DMS114 treated with DMSO at 0.1 percent for 48 hours (cell line): ENCODE measurements around the gene SPACDR.

Experiments
- DNase-seq: peaks from one replicate; lab custom pipeline; 2025; ENCODE audit not compliant: unreplicated experiment; lab: John Stamatoyannopoulos, UW

The SPACDR gene

DNA sequence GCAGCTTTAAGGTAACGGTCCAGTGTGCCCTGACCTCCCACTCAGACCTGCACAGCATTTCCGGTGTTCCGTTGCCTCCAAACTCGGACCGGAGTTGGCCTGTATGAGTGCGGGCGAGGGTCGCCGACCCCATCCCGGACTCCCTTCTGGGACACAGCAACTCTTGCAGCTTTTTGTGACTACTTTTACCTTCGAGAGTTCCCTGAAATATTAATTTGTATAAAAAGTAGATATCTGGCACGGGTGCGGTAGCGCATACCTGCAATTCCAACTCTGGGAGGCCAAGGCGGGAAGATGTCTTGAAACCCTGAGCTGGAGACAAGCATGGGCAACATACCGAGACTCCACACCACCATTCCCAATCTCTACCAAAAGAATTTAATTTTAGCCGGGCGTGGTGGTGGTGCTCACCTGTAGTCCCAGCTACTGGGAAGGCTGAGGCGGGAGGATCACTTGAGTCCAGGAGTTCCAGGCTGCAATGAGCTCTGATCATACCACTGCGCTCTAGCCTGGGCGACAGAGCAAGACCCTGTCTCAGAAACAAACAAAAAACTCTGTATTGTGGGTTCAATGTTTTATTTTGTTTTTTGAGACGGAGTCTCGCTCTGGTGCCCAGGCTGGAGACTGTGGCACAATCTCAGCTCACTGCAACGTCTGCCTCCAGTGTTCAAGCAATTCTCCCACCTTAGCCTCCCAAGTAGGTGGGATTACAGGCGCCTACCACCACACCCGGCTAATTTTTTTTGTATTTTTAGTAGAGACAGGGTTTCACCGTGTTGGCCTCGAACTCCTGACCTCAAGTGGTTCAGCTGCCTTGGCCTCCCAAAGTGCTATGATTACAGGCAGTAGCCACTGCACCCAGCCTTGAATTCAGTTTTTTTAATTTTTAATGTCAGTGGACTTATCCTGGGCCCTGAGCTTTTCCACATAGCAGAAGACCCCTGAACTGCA lies 26.6 kb downstream of the SPACDR start:
- DNase-seq, result no peak

DNA sequence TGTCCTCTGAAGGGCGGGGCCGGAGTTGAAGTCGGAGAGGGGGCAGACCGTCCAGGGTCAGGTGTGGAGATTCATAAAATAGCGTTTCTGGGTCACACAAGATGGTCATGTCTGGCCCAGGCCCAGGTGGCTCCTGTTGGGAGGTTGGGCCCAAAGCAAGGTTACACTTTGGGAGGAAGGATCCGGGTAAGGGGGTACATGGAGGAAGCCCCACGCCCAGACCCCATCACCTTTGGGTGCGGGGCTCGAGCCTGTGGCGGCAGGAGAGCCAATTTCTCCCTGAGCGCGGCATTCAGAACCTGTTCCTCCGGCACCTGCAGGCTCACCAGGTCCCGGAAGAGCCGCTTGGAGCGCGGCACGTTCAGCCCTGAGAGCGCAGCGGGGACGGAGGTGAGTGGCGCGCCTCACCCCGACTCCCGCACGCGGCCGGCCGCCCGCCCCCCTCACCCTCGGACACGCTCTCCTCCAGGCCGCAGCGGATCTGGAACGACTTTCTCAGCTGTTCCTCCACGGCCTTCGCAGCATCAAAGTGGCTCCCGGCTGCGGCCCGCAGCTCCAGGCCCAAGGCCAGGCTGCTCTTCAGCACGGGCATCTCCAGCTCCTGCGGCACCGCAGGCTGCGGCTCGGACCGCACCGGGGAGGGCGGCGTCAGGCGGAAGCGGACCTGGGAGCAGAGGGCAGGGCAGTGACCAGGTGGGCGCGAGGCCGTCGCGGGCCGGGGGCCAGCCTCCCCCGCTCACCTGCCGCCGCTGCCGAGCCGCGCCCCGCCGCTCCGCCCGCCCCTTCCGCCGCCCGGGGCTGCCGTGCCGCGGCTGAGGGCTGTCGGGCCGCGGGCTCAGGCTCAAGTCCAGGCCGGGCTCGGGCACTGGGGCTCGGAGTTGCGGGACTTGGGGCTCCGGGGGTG lies 28.4 kb downstream of the SPACDR start:
- DNase-seq, result no peak

DNA sequence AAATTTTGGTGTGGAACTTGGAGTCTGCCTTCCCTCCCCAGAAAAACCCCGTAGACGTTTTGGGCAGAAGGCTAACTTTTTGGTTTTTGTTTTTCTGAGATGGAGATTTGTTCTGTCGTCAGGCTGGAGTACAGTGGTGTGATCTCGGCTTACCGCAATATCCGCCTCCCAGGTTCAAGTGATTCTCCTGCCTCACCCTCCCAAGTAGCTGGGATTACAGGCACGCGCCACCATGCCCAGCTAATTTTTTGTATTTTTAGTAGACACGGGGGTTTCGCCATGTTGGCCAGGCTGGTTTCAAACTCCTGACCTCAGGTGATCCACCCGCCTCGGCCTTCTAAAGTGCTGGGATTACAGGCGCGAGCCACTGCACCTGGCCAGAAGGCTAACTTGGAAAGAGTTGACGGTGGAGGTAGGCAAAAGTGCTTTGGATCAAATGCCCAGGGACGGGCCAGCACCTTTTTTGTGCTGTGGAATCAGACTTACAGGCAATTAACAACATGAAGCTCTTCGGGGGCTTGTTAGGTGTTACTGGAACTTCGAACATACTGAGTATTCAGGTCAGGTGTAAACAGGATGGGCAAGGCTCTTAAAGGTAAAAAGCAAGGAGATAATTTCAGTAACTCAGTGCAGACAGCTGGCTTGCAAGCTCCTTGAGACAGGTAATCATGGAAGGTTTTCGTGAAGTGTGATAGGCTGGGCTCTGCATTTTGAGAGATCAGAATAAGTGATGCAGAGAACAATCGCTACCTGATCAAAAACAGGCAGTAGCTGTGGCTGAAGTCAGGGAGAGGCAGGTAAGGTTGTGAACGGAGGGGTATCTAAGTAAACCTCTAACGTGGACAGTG lies 29.5 kb downstream of the SPACDR start:
- DNase-seq, result no peak

GRCh38 chr7:100433592-100434296 lies 30.3 kb downstream of the SPACDR start:
- DNase-seq, result no peak

GRCh38 chr7:100433276-100433591 lies 30.8 kb downstream of the SPACDR start:
- no peak for DNase-seq

GRCh38 chr7:100432621-100433275 lies 31.3 kb downstream of the SPACDR start:
- no peak for DNase-seq

DNA sequence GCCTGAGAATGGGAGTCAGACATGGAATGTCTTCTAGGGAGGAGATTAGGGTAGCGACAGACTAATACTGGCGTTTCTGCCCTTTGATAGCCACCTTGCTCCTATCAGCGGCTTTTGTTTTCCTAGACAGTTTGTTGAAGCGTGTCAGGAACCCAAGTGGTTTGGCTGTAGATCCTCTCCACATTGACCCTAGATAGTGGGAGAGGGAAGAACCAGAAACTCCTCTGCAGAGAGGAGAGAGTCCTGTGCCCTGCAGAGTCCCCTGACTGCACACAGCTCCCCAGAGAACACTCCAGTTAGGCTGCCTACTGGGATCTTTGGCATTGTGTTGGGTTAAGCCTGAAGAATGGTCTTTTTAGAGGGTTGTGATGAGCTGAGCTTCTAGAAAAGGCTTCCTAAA lies 32.0 kb downstream of the SPACDR start:
- DNase-seq, result no peak

DNA sequence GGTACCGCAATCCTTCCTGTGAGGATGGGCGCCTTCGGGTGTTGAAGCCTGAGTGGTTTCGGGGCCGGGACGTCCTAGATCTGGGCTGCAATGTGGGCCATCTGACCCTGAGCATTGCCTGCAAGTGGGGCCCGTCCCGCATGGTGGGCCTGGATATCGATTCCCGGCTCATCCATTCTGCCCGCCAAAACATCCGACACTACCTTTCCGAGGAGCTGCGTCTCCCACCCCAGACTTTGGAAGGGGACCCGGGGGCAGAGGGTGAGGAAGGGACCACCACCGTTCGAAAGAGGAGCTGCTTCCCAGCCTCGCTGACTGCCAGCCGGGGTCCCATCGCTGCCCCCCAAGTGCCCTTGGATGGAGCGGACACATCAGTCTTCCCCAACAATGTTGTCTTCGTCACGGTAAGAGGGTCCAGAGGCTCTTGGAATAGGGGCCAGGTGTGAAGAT lies 32.7 kb downstream of the SPACDR start:
- DNase-seq, result no peak

DNA sequence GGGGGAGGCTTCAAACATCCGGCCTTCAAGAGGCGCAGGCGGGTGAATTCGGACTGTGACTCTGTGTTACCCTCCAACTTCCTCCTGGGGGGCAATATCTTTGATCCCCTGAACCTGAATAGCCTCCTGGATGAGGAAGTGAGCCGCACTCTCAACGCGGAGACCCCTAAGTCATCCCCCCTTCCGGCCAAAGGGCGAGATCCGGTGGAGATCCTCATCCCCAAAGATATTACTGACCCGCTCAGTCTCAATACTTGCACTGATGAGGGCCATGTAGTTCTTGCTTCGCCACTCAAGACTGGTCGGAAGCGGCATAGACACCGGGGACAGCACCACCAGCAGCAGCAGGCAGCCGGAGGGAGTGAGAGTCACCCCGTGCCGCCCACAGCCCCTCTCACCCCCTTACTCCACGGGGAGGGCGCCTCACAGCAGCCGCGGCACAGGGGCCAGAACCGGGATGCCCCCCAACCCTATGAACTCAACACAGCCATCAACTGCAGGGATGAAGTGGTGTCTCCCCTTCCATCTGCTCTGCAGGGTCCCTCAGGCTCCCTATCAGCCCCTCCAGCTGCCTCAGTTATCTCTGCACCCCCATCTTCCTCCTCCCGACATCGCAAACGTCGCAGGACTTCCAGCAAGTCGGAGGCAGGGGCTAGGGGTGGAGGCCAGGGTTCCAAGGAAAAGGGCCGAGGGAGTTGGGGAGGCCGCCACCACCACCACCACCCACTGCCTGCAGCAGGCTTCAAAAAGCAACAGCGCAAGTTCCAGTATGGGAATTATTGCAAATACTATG lies 33.4 kb downstream of the SPACDR start:
- no peak for DNase-seq

- peak; percentile 91 for DNase-seq
Observed at GRCh38 chr7:100429637-100430492, 34.2 kb downstream of the SPACDR start, which contains the start of gene MEPCE. Gene MEPCE, plus strand, starts transcription at chr7:100429831. Its CDS starts 188 bp downstream, at chr7:100430019.

DNA sequence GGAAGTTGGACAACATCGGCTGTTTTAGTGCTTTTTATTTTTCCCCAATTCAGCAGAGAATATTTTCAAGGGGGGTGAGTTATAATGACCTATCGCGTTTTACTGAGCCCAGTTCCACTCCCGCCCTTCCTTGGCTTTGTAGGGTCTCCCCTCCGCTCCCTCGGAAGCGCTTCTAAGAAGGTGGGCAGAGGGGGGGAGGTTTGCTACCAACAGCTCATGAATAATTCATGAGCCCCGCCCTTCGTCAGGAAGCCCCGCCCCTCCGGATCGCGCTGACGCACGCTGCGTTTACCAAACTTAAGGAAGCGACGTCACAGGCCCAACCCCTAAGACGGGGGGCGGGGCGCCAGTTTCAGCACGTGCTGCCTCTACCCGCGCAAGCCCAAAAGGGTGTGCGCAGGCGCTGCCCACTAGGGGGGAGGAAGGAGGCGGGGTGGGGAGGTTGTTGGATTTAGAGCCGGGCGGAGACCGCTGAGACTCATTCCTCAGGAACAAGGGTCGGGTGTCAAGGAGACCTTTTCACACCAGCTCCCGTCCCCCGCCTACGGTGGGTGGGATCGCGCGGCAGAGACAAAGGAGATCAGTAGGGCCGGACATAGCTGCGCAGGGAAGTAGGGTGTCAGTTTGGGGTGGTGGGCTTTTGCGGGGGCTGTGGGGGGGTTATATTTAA lies 35.0 kb downstream of the SPACDR start:
- peak; percentile 96 for DNase-seq

DNA sequence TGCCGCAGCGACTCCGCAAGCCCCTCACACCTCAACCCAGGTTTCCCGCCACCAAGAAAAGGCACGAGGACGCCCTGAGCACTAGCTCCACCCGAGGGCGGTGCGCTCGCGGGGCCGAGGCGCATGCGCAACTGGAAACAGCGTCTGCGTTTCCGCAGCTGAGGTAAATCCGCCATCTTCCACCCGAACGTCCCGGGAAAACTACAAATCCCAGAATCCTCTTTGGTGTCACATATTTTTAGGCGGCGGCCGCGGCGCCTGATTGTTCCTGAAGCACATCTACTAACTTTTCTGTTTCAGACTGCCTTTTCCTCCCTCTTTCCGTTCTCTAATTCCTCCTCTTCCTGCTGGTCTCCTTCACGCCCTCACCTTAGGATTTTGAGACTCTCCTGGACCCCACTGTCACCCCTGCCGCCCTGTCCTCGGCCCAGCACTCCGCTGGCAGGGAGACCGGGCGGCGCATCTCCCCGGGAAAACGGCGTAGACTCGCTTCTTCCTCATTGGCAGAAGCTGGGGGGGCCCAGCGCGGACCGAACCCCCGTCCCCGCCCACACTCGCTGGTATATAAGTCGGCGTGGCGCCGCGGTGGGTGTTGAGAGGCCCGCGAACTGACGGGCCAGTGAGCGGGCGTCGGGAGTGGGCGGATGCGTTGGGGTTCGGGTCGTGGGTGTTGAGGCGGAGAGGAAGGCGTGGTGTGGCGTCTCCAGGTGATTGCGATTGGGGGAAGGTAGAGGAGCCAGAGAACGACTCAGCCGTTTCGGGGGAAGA lies 35.7 kb downstream of the SPACDR start, which contains the start of gene ZCWPW1:
TSS of gene ZCWPW1 (minus strand) at position 505 of the 768 bp plus-strand sequence. CDS start 8,054 bp downstream, outside the sequence.
- peak; percentile 95 for DNase-seq

GRCh38 chr7:100427762-100428198 lies 36.3 kb downstream of the SPACDR start:
- DNase-seq, result no peak

GRCh38 chr7:100426516-100426915 lies 37.5 kb downstream of the SPACDR start:
- DNase-seq, result no peak

DNA sequence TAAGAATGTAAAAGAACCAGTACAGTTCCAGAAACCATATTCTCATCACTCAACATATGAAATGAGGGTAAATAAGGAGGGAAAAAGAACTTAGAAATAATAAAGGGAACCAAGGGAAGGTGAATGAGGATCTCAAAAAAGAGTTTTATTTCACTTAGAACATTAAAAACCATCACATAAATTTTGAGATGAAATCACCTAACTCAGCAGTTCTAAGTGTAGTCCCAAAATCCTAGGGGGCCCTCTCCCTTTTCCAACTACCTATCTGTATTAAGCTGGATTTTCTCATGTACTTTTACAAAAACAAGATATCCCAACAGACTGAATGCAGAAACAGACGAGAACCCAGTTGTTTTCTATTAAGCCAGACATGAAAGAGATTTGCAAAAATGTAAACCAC lies 38.7 kb downstream of the SPACDR start:
- DNase-seq, result no peak

DNA sequence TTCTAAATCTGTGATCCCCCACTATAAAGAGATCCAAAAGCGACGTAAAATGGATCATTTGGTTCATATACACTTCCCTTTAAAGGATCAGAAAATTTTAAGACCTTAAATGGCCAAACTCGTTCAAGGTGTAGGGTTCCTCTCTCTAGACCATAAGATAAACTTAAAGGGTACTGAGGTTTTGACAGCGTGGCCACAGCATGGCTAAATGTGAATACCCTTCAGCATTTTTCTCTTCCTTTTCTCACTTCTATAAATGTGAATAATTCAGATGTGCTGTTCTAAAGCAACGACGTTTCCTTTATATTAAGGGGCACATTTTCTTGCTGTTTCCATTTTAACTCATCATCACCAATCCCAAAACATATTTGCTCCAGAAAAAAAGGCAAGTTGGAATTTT lies 40.7 kb downstream of the SPACDR start:
- DNase-seq, result no peak
